ENCODE results near the gene ADAMTS17. TPM values are rescaled to one million over a fixed set of nuclear protein-coding genes. Genes with fewer than 3 reads are reported as not detected.

The ADAMTS17 gene
- total and polyA plus RNA-seq, 9 of the 15 experiments (the other 6 are each of a cell fraction or from before 2014, with no cell fraction given): 0.01 to 0.14 (median 0.07) TPM; not detected in 6

- Histone ChIP-seq H3K9me3 (replicated peaks; ENCODE audit: control insufficient read depth, insufficient read depth, low read depth, low read length) (no peaks in the 10 kb centered on the region), H3K4me2 (ENCODE audit: insufficient read depth, low read length) (no peak overlapping the region), H3K4me1 (replicated peaks in 1 of 2; ENCODE audit: control insufficient read depth in 2 of 2, insufficient read depth in 2 of 2, low read length in 2 of 2) (no peaks in the 10 kb centered on the region), H4K20me1 (replicated peaks; ENCODE audit: control insufficient read depth, insufficient read depth, low read length) (no peaks in the 10 kb centered on the region), H3K9ac (ENCODE audit: insufficient read depth in 1 of 2, low read depth in 2 of 2, low read length in 2 of 2) (no peak overlapping the region), H3K36me3 (ENCODE audit: control insufficient read depth, insufficient read depth, low read length) (no peaks in the 10 kb centered on the region), H3K79me2 (ENCODE audit: control insufficient read depth, insufficient read depth, low read length) (no peaks in the 10 kb centered on the region), H3K9me1 (ENCODE audit: control insufficient read depth, insufficient read depth, low read length) (no peaks in the 10 kb centered on the region), H3K27ac (ENCODE audit: extremely low read depth, low read depth, low read length) (no peak overlapping the region), H3K4me3 (no peak overlapping the region), H3K27me3 (ENCODE audit: control insufficient read depth in 2 of 2, insufficient read depth in 2 of 2, low read length in 2 of 2) (peaks cover 5 to 55% of the 10 kb centered on the region in 2 experiments; a peak in 4 of 5 replicates), H2AFZ (ENCODE audit: low read depth, low read length) (no peak overlapping the region)
- FAIRE-seq: no peak
- ChIA-PET CTCF (ENCODE audit: low intra/inter-chr PET ratio) (no interaction called here), POLR2A (no interaction called here)
- DNase-seq (ENCODE audit: extremely low read depth in 1 of 4, low spot score in 3 of 4): no peak
- BruUV-seq (replicated peaks): no TSS peak
- intact Hi-C loops (cut with micrococcal nuclease) (no loop called here), in situ Hi-C loops (cut with MboI) (no loop called here)
- no peak for ATAC-seq
- no peak for TF ChIP-seq CREB5 (CRISPR knock-in tag; IDR thresholded peaks at IDR 0.05)
- TF ChIP-seq, protein P1, sequence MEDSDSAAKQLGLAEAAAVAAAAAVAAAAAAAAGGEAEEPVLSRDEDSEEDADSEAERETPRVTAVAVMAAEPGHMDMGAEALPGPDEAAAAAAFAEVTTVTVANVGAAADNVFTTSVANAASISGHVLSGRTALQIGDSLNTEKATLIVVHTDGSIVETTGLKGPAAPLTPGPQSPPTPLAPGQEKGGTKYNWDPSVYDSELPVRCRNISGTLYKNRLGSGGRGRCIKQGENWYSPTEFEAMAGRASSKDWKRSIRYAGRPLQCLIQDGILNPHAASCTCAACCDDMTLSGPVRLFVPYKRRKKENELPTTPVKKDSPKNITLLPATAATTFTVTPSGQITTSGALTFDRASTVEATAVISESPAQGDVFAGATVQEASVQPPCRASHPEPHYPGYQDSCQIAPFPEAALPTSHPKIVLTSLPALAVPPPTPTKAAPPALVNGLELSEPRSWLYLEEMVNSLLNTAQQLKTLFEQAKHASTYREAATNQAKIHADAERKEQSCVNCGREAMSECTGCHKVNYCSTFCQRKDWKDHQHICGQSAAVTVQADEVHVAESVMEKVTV (CRISPR knock-in tag; IDR thresholded peaks at IDR 0.05): no peak
- TF ChIP-seq GTF2E2 (tag; IDR thresholded peaks at IDR 0.05): no peak
- TF ChIP-seq ZNF140 (CRISPR knock-in tag; IDR thresholded peaks at IDR 0.05): no peak
- WGBS (ENCODE audit: insufficient coverage, low coverage, missing lambda C conversion rate): 9% methylated on average over 5 of the region's 5 CpGs
These were observed 131.4 kb downstream of the ADAMTS17 start for GRCh38 chr15:100210338-100210737.
